GM23338 (cell line): ENCODE data around the gene LRMDA. TPM values are rescaled to one million over a fixed set of nuclear protein-coding genes. Genes with fewer than 3 reads are reported as not detected.

Source experiments
- ATAC-seq: fragments of 200-7000 bp; cut with Tn5 transposase; 3 replicates; pipeline ENCODE4 v1.9.1; 2020
- DNase-seq: peaks from one replicate; pipeline ENCODE4 v3.0.0-alpha.2; 2015; ENCODE audit warnings: low spot score
- H2AFZ ChIP-seq: fragments of 200-600 bp; sonication (generic); 2 replicates; pipeline ENCODE4 v1.8.0; 2016; ENCODE audit warnings: antibody characterized with exemption, mild to moderate bottlenecking, moderate library complexity
- H3F3A ChIP-seq: fragments of 200-600 bp; sonication (generic); replicated peaks from 2 replicates; pipeline ENCODE4 v1.8.0; 2017; ENCODE audit warnings: antibody characterized with exemption, mixed run types, low read depth
- H3K27ac ChIP-seq: fragments of 200-600 bp; sonication (generic); 2 replicates; pipeline ENCODE4 v1.6.1; 2016; ENCODE audit warnings: low read depth
- H3K27me3 ChIP-seq: fragments of 200-600 bp; sonication (generic); 2 replicates; pipeline ENCODE4 v1.8.0; 2016; ENCODE audit warnings: mild to moderate bottlenecking, mixed run types, moderate library complexity; ENCODE audit not compliant: insufficient read depth
- H3K36me3 ChIP-seq: fragments of 200-600 bp; sonication (generic); 2 replicates; pipeline ENCODE4 v1.8.0; 2016; ENCODE audit warnings: mild to moderate bottlenecking; ENCODE audit not compliant: insufficient read depth
- H3K4me1 ChIP-seq: fragments of 200-600 bp; sonication (generic); 2 replicates; pipeline ENCODE4 v1.8.0; 2016; ENCODE audit warnings: mild to moderate bottlenecking, moderate library complexity; ENCODE audit not compliant: insufficient read depth
- H3K4me2 ChIP-seq: fragments of 200-600 bp; sonication (generic); 2 replicates; pipeline ENCODE4 v1.7.1; 2017; ENCODE audit warnings: mixed run types
- H3K4me3 ChIP-seq: fragments of 200-600 bp; sonication (generic); 2 replicates; pipeline ENCODE4 v1.6.1; 2016; ENCODE audit warnings: mixed run types
- H3K79me2 ChIP-seq: fragments of 200-600 bp; sonication (generic); replicated peaks from 2 replicates; pipeline ENCODE4 v1.8.0; 2017; ENCODE audit warnings: mild to moderate bottlenecking; ENCODE audit not compliant: insufficient read depth
- H3K9me2 ChIP-seq: fragments of 200-600 bp; sonication (generic); 2 replicates; pipeline ENCODE4 v1.8.0; 2017; ENCODE audit not compliant: insufficient read depth
- H4K20me1 ChIP-seq: fragments of 200-600 bp; sonication (generic); replicated peaks from 2 replicates; pipeline ENCODE4 v1.8.0; 2017; ENCODE audit warnings: mild to moderate bottlenecking; ENCODE audit not compliant: insufficient read depth
- H3K27ac Mint-ChIP-seq: 2 replicates; pipeline ENCODE4 v1.8.0; 2020; ENCODE audit warnings: inconsistent platforms, mild to moderate bottlenecking, moderate library complexity, mixed read lengths
- H3K27me3 Mint-ChIP-seq: 3 replicates; pipeline ENCODE4 v1.8.0; 2022; ENCODE audit warnings: low read depth, mild to moderate bottlenecking, moderate library complexity, mixed read lengths, inconsistent platforms; ENCODE audit not compliant: insufficient read depth, poor library complexity
- H3K36me3 Mint-ChIP-seq: 3 replicates; pipeline ENCODE4 v1.8.0; 2021; ENCODE audit warnings: low read depth, mild to moderate bottlenecking, inconsistent platforms, moderate library complexity, mixed read lengths
- H3K4me1 Mint-ChIP-seq: 3 replicates; pipeline ENCODE4 v1.8.0; 2020; ENCODE audit warnings: mild to moderate bottlenecking, inconsistent platforms, mixed read lengths
- H3K4me3 Mint-ChIP-seq: 3 replicates; pipeline ENCODE4 v1.8.0; 2021; ENCODE audit warnings: moderate library complexity, mild to moderate bottlenecking, inconsistent platforms, mixed read lengths
- H3K9me3 Mint-ChIP-seq: 3 replicates; pipeline ENCODE4 v1.8.0; 2020; ENCODE audit warnings: moderate library complexity, mild to moderate bottlenecking, inconsistent platforms, mixed read lengths
- CTCF ChIP-seq, 2 experiments: fragments of 200-600 bp in 1 of 2; sonication (generic) in 1 of 2; conservative IDR thresholded peaks; 2 replicates each; pipeline versions ENCODE4 v1.5.1 to v1.6.1; 2016 to 2017; ENCODE audit warnings: antibody characterized with exemption in 2 of 2, low read depth in 2 of 2, mild to moderate bottlenecking in 2 of 2, moderate library complexity in 1 of 2
- ETS1 ChIP-seq: IDR thresholded peaks from 2 replicates; pipeline ENCODE4 v1.6.1; 2016; ENCODE audit warnings: antibody characterized with exemption
- JUNB ChIP-seq: IDR thresholded peaks from one replicate; pipeline ENCODE4 v1.6.1; 2016; ENCODE audit warnings: antibody characterized with exemption; ENCODE audit not compliant: unreplicated experiment
- POLR2AphosphoS5 ChIP-seq: IDR thresholded peaks from 2 replicates; pipeline ENCODE4 v1.6.1; 2016; ENCODE audit warnings: antibody characterized with exemption, low read depth
- polyA plus RNA-seq: library from polyadenylated mRNA; unstranded; fragments of >200 nt; fragmentation: Nextera tagmentation; extraction: Ambion mirVana; gene quantifications from 2 replicates; pipeline ENCODE4 v1.2.1, GENCODE V29; 2016
- total RNA-seq: library from RNA; depleted of rRNA; stranded (reverse); fragments of >200 nt; shearing (Covaris generic); gene quantifications from 2 replicates; pipeline ENCODE4 v1.2.3, GENCODE V29; 2014

The LRMDA gene
- total and polyA plus RNA-seq, 2 experiments from 2014 or later, result 0.90 to 1.8 TPM

GRCh38 chr10:76012716-76013327 lies 581.4 kb downstream of the LRMDA start:
- peaks cover 27% of the 10 kb centered on the region for H3K4me1 Mint-ChIP-seq
- H3K9me3 Mint-ChIP-seq, result no peaks in the 10 kb centered on the region
- Histone ChIP-seq H3K4me1 (peaks cover 10% of the 10 kb centered on the region), H2AFZ (no peak overlapping the region), H3K4me2 (no peak overlapping the region), H3F3A (no peaks in the 10 kb centered on the region), H3K4me3 (no peak overlapping the region), H3K79me2 (no peaks in the 10 kb centered on the region), H3K27ac (no peak overlapping the region), H3K36me3 (no peaks in the 10 kb centered on the region), H3K27me3 (no peaks in the 10 kb centered on the region), H3K9me2 (peaks cover 8% of the 10 kb centered on the region; the same call in 1 of the 2 replicates), H4K20me1 (no peaks in the 10 kb centered on the region)
- no peak overlapping the region for H3K27ac Mint-ChIP-seq
- ATAC-seq (no peak), DNase-seq (no peak)
- H3K4me3 Mint-ChIP-seq, result no peak overlapping the region
- H3K36me3 Mint-ChIP-seq, result no peaks in the 10 kb centered on the region
- no peak for TF ChIP-seq POLR2AphosphoS5
- TF ChIP-seq CTCF (conservative IDR thresholded peaks at IDR 0.05; ENCODE audit: low read depth in 2 of 2), result peak in 1 of 2 experiments; percentile 33; a peak in 3 of 4 replicates
- peaks cover 7% of the 10 kb centered on the region for H3K27me3 Mint-ChIP-seq

GRCh38 chr10:76015245-76015644 lies 583.8 kb downstream of the LRMDA start:
- H3K36me3 Mint-ChIP-seq, result no peaks in the 10 kb centered on the region
- DNase-seq, result no peak
- TF ChIP-seq POLR2AphosphoS5 (no peak), ETS1 (no peak), CTCF (conservative IDR thresholded peaks at IDR 0.05; ENCODE audit: low read depth in 2 of 2) (no peak), JUNB (no peak)
- H3K27me3 ChIP-seq, result no peaks in the 10 kb centered on the region
- no peak overlapping the region for H2AFZ ChIP-seq
- H3K27me3 Mint-ChIP-seq, result peaks cover 3% of the 10 kb centered on the region
- peaks cover 15% of the 10 kb centered on the region for H3K4me1 Mint-ChIP-seq
- H3K79me2 ChIP-seq, result no peaks in the 10 kb centered on the region
- H3K4me3 ChIP-seq, result no peak overlapping the region
- H3K4me2 ChIP-seq, result no peak overlapping the region
- no peak for ATAC-seq
- H3F3A ChIP-seq, result no peaks in the 10 kb centered on the region
- H3K36me3 ChIP-seq, result no peaks in the 10 kb centered on the region
- no peaks in the 10 kb centered on the region for H3K4me1 ChIP-seq
- H3K9me2 ChIP-seq, result peaks cover 8% of the 10 kb centered on the region; the same call in 1 of the 2 replicates
- H3K27ac Mint-ChIP-seq, result no peak overlapping the region
- H3K9me3 Mint-ChIP-seq, result no peaks in the 10 kb centered on the region; the same call in 2 of the 3 replicates
- H4K20me1 ChIP-seq, result no peaks in the 10 kb centered on the region
- no peak overlapping the region for H3K27ac ChIP-seq
- no peak overlapping the region for H3K4me3 Mint-ChIP-seq
